ENCODE results near the gene WBP1. TPM values are rescaled to one million over a fixed set of nuclear protein-coding genes. Genes with fewer than 3 reads are reported as not detected.

WBP1 gene
- total RNA-seq, 2 donors from 2014 or later, result 28.6 to 48.0 TPM

DNA sequence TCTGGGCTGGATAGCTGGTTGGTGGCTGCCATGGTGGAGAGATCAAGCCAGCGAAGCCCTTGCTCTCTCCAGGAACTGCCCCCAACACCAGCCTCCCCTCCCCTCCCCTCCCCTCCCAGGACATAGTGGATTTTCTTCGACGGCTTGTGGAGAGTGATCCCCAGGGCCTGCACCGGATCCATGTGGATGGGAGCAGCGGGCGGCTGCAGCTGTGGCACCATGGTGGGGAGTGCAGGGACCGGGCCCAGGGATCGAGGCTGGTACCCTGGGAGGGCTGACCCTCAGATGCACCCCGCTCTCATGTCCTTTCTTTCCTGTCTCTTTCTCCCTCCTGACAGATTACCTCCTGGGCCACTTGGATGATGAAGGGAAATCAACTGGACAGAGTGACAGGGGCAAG, 31.7 kb downstream of the WBP1 start:
- no peak for DNase-seq (ENCODE audit: low spot score)
- Mint-ChIP-seq H3K27me3 (no peaks in the 10 kb centered on the region), H3K27ac (no peak overlapping the region), H3K36me3 (peaks cover 31% of the 10 kb centered on the region), H3K9me3 (no peaks in the 10 kb centered on the region), H3K4me1 (ENCODE audit: low read depth in 2 of 2) (peaks cover 6 to 9% of the 10 kb centered on the region in 2 donors), H3K4me3 (no peak overlapping the region)
- no peak for ATAC-seq

DNA sequence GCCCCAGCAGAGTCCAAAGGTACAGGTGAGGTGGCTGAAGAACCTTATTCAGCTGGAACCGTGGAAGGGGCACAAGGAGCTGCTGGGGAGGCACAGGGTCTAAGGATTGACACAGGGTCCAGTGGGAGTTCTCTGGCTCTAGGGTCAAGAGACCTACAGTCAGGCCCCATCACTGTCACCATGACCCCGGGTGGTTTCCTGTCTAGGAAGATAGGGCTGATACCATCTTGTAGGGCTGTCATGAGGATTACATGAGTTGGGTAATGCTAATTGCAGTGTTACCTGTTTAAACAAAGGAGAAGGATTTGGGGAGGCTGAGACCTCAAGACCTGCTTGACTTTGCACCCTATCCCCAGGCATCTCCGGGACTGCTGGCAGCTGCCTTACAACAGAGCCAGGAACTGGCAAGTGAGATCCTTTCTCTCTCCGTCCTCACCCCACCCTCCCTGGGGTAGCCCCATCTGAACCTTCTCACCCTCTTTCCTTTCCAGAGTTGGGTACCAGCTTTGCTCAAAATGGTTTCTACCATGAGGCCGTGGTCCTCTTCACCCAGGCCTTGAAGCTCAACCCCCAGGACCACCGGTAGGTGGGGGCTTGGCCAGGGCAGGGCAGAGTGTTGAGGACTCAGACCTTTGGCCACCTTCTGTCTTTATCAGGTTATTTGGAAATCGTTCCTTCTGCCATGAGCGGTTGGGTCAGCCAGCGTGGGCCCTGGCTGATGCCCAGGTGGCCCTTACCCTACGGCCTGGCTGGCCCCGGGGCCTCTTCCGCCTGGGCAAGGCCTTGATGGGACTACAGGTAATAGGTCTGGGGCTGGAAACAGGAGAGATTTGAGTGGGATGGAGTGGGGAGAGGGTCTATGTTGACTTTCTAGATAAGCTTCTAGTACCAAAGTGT, 33.7 kb downstream of the WBP1 start:
- no peaks in the 10 kb centered on the region for H3K27me3 Mint-ChIP-seq
- peaks cover 22% of the 10 kb centered on the region for H3K36me3 Mint-ChIP-seq
- peaks cover 6% of the 10 kb centered on the region in 2 donors for H3K4me1 Mint-ChIP-seq (ENCODE audit: low read depth in 2 of 2)
- H3K4me3 Mint-ChIP-seq, result no peak overlapping the region
- no peak overlapping the region for H3K27ac Mint-ChIP-seq
- peak; percentile 44 for DNase-seq (ENCODE audit: low spot score)
- H3K9me3 Mint-ChIP-seq, result no peaks in the 10 kb centered on the region
- no peak for ATAC-seq

DNA sequence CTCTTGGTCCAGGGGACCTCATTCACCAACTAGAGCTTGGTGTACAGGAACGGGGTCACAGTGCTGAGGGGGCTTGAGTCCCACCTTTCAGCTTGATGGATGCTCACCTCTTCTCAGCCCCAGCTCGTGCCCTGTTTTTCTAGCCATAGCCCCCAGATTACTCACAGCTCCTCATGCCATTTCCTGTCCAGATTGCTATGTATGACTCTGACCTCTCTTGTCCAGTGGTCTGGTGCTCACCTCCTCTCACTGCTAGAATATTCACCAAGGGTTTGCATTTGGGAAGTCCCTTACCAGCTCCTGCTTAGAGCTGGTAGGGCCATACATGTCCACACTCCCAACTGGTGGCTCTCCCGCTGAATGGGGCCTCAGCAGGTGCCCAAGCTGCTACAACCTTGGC, 35.3 kb downstream of the WBP1 start:
- Mint-ChIP-seq H3K9me3 (no peaks in the 10 kb centered on the region), H3K27ac (peak overlapping the region in 1 of 2 donors; percentile 47), H3K4me1 (ENCODE audit: low read depth in 2 of 2) (peaks cover 13 to 17% of the 10 kb centered on the region in 2 donors), H3K36me3 (peaks cover 20% of the 10 kb centered on the region), H3K4me3 (no peak overlapping the region), H3K27me3 (no peaks in the 10 kb centered on the region)
- no peak for ATAC-seq
- no peak for DNase-seq (ENCODE audit: low spot score)

DNA sequence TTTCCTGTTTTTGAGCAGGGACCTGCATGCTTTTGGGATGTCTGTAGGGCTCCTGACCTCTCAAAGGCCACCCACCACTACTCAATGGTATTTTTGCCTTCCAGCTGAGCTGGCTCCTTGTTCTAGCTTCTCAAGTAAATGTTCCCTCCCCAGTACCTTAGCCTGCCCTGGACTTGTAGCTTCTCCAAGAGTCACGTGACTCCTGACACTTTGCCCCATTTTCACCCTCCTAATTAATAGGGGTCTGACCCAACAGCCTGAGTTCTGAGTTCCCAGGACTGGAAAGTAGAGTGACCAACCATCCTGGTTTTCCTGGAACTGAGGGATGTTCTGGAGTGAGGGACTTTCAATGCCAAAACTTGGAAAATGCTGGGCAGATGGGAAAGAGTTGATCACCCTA, 37.2 kb downstream of the WBP1 start:
- ATAC-seq (no peak), DNase-seq (ENCODE audit: low spot score) (no peak)
- H3K27me3 Mint-ChIP-seq, result no peaks in the 10 kb centered on the region
- no peak overlapping the region for H3K27ac Mint-ChIP-seq
- H3K9me3 Mint-ChIP-seq, result no peaks in the 10 kb centered on the region
- H3K4me3 Mint-ChIP-seq, result no peak overlapping the region
- peaks cover 18% of the 10 kb centered on the region for H3K36me3 Mint-ChIP-seq
- peaks cover 13 to 20% of the 10 kb centered on the region in 2 donors for H3K4me1 Mint-ChIP-seq (ENCODE audit: low read depth in 2 of 2)

DNA sequence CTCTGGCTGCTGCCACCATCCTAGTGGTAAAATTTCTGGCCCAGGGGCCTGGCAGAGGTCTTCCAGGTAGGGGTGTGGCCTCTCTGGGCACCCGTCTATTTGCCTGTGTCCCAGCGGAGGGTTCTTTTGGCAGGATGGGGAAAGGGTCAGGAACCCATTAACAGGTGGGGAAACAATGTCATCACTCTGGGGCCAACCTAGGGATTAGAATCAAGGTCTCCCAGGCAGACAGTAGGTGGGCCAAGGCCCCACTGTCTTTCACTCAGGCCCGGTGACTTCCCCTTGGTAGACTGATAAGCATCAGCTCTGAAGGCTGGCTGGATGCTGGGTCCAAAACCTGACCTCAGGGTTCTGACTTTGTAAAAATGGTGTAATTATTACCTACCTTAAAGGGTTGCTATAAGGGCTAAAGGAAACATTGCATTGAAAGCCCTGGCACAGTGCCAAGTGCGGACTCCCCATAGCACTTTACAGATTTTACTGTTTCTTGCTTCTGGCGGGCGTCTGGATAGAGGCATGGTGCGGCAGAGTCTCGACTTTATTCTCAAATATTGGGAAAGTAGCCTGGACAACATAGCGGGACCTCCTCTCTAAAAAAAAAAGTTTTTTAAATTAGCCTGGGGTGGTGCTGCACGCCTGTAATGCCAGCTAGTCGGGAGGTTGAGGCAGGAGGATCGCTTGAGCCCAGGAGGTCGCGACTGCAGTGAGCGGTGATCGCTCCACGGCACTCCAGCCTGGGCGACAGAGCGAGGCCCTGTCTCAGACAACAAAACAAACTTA, 38.9 kb downstream of the WBP1 start:
- peaks cover 7% of the 10 kb centered on the region for H3K36me3 Mint-ChIP-seq
- ATAC-seq, result no peak
- peak overlapping the region; percentile 83 to 85 for H3K27ac Mint-ChIP-seq
- H3K4me3 Mint-ChIP-seq, result peak overlapping the region; percentile 90
- peak; percentile 42 for DNase-seq (ENCODE audit: low spot score)
- H3K9me3 Mint-ChIP-seq, result no peaks in the 10 kb centered on the region
- H3K27me3 Mint-ChIP-seq, result no peaks in the 10 kb centered on the region
- H3K4me1 Mint-ChIP-seq (ENCODE audit: low read depth in 2 of 2), result peaks cover 23 to 28% of the 10 kb centered on the region in 2 donors

DNA sequence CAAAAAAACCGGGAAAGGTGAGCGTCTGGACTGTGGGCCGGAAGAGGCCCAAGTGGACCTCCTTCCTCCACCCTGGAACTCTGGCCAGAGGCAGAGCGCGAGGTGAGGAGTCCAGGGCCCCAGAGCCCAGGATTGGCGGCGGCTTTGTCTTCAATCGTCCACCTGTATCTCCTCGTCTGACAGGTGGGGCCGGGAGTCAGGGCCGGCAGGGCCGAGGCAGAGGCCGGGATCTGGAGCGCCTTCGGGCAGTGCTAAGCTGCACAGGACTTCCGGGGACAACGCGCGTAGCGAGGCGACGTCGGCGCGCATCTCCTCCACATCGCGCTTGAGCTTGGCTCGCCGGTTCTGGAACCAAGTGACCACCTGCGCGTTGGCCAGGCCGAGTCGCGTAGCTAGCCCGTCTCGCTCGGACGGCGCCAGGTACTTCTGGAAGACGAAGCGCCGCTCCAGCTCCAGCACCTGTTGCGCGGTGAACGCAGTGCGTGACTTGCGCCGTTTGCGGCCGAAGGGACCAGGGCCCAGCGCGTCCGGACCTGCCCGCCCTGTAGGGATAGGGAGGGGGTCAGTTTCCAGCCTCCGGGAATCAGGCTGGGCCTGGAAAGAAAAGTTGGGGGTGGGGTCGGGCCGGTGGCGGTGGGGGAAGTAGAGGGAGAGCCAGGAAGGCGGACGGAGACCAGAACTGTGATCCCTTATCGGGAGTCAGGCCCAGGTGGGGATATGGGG, 39.7 kb downstream of the WBP1 start:
- DNase-seq (ENCODE audit: low spot score), result peak; percentile 65
- Mint-ChIP-seq H3K9me3 (no peaks in the 10 kb centered on the region), H3K4me1 (ENCODE audit: low read depth in 2 of 2) (peaks cover 24 to 32% of the 10 kb centered on the region in 2 donors), H3K4me3 (peak overlapping the region; percentile 90), H3K27me3 (no peaks in the 10 kb centered on the region), H3K36me3 (peaks cover 7% of the 10 kb centered on the region), H3K27ac (peak overlapping the region; percentile 83 to 85)
- peak; percentile 66 to 68 for ATAC-seq

DNA sequence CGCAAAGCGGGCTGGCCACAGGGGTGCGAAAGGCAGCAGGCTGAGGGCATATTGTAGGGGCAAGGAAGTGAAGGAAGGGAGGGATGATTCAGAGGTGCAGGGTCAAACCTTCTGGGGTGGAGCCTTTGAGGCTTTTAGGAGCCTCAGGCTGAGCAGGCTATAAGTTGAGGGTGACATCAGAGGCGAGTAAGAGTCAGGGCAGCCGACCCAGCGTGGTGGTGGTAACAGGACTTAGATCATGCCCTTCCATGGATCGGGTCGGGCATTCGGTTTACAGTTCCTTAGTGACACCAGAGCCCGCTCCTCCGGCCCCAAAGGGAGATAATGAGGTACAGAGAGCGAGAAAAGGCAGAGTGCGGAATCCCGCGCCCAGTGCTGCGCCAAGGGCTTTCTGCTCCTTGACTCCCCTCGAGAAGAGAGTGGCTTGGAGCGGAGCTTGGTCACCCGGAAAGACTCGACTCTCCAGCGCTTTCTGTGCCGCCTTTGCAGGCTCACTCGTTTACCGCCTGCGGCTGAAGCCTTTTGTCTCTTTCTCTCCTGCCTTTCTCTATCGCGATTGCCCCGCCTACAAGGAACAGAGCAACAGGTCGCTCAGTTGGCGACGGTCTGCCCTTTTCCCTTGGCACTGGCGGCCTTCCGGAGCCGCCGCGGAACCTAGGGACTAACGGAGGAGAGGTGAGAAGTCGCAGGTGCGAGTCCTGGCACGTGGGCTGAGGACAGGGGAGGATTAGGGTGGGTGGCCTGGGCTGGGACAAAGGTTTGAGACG, 40.4 kb downstream of the WBP1 start:
- no peaks in the 10 kb centered on the region for H3K27me3 Mint-ChIP-seq
- no peaks in the 10 kb centered on the region for H3K9me3 Mint-ChIP-seq
- H3K27ac Mint-ChIP-seq, result peak overlapping the region; percentile 83 to 85
- DNase-seq (ENCODE audit: low spot score) (peak; percentile 61), ATAC-seq (peak; percentile 76)
- peaks cover 5% of the 10 kb centered on the region for H3K36me3 Mint-ChIP-seq
- peaks cover 24 to 32% of the 10 kb centered on the region in 2 donors for H3K4me1 Mint-ChIP-seq (ENCODE audit: low read depth in 2 of 2)
- H3K4me3 Mint-ChIP-seq, result peak overlapping the region; percentile 90

DNA sequence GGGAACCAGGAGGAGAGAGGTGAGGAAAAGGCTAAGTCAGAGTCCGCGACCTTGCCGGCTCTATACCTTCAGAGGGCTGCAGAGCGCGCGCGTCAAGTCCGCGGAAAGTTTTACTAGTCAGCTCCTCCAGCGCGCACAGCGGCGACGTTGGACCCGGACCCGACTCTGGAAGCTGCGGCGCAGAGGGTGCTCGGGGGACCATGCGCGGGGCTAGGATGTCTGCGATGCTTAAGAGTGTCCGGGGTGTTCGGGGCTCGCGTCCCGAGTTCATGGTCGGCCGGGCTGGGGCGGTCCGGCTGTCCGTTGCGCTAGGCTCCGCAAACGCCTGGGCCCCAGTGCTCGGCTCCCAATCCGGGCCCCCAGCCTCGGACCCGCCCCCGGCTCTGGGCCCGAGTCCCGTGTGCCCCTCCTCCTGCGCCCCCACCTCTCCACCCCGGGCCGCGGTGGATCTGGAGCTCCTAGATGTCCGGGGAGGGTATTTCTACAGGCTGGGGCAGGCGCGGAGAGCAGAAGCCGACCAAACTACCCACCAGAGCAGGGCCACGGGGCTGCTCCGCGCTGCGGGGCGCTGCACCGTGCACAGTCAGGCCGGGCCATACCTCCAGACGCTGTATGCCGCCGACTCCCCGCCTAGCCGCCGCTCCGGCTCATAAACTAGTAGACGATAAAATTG, 41.2 kb downstream of the WBP1 start, which contains the start of gene LBX2:
Gene LBX2, minus strand, starts transcription at position 337 of the 673 bp plus-strand sequence. Its CDS starts 66 bp downstream, at position 271.
- Mint-ChIP-seq H3K9me3 (no peaks in the 10 kb centered on the region), H3K36me3 (peaks cover under 1% of the 10 kb centered on the region), H3K27me3 (no peaks in the 10 kb centered on the region), H3K4me3 (peak within 1 kb of the TSS; percentile 90), H3K4me1 (ENCODE audit: low read depth in 2 of 2) (peaks cover 31 to 37% of the 10 kb centered on the region in 2 donors), H3K27ac (peak within 1 kb of the TSS; percentile 83 to 85)
- ATAC-seq, result no peak
- DNase-seq (ENCODE audit: low spot score), result peak; percentile 55

DNA sequence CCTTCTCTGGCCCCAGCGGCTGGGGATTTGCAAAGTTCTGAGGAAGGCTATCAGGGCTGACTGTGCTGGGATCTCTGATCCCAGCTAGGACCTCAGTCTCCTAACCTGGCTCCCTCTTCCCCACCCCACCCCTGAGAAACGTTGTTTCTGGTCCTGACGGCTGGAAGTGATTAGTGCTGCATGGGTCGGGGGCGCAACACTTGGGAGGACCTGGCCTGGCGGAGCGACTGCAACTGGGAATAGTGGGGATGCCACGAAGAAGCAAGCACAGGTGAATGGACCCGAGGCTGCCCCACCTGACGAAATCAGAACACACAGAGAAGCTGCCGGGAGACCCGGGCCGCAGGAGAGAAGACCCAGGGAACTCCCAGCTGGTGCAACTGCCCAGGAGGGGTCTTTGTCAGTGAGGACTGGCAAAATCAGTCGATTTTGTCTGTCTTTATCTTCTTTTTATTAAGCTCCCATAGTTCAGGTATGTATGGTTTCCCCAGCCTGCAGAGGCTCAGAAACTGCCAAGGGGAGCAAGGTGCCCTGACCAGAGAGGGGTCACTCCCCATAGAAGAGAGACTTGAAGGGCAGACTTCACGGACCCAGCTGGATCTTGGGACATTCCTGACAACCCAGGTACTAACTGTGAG, 41.8 kb downstream of the WBP1 start:
- peak overlapping the region; percentile 17 for H3K4me3 Mint-ChIP-seq
- ATAC-seq (no peak), DNase-seq (ENCODE audit: low spot score) (peak; percentile 58)
- peaks cover 38 to 44% of the 10 kb centered on the region in 2 donors for H3K4me1 Mint-ChIP-seq (ENCODE audit: low read depth in 2 of 2)
- no peak overlapping the region for H3K27ac Mint-ChIP-seq
- no peaks in the 10 kb centered on the region for H3K27me3 Mint-ChIP-seq
- H3K36me3 Mint-ChIP-seq, result peaks cover 7% of the 10 kb centered on the region
- H3K9me3 Mint-ChIP-seq, result no peaks in the 10 kb centered on the region

DNA sequence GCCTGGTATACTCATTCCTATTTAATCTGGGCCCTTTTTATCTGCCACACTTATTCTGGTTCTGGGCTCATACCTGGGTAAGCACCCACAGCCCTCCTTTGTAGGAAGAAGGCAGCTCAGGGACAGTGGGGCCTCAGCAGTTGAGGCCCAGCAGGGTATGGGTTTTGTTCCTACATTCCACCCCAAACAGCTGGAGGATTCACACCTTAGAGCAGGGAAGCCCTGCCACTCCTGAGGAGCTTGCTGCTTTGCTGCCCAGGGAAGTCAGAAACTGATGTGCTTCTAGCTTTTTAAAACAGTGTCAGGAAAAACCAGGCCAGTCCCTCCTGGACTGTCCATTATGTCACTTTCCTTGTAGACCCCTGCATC, 42.3 kb downstream of the WBP1 start:
- peak; percentile 40 for DNase-seq (ENCODE audit: low spot score)

DNA sequence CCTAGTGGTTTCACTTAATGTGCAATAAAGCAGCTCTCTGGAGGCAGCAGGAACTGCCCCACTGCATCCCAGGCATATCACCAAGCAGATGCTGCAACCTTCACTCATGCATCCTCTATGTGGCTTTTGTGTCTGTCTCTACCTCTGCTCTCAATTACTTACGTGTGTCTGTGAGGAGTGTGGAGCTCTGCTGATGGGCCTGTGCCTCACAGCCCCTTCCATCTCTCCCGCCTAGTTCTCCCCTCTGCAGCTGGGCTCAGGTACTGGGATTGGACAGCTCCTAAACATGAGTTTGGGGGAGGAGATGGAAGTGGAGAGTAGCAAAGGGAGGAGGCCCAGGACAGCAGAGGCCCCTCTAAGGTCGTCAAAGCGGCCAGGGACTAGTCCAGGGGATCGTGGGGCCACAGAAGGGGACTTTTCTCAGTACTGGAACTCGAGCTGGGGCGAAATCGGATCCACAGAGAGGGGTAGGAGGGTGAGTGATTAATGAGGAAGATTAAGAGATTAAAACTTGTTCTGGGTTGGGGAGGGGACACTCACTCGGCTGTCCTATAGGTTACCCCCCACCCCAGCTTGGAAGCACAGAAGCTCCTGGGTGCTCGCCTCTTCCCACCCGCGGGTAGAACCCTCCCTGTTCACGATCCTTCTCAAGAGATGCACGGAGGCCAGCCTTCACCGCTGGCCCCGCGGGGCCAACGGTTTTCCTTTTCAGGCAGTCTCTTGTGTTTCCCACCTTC, 43.3 kb downstream of the WBP1 start:
- peak; percentile 29 for DNase-seq (ENCODE audit: low spot score)
- no peak for ATAC-seq
- Mint-ChIP-seq H3K27ac (peak overlapping the region in 1 of 2 donors; percentile 93), H3K36me3 (peaks cover 9% of the 10 kb centered on the region), H3K4me3 (peak overlapping the region; percentile 79), H3K9me3 (no peaks in the 10 kb centered on the region), H3K4me1 (ENCODE audit: low read depth in 2 of 2) (peaks cover 49 to 51% of the 10 kb centered on the region in 2 donors), H3K27me3 (no peaks in the 10 kb centered on the region)

More for the DNA sequence above, 42.3 kb downstream of the WBP1 start:
- H3K4me1 Mint-ChIP-seq (ENCODE audit: low read depth in 2 of 2), result peaks cover 42 to 47% of the 10 kb centered on the region in 2 donors
- H3K36me3 Mint-ChIP-seq, result peaks cover 8% of the 10 kb centered on the region
- H3K27ac Mint-ChIP-seq, result no peak overlapping the region
- H3K9me3 Mint-ChIP-seq, result no peaks in the 10 kb centered on the region
- no peaks in the 10 kb centered on the region for H3K27me3 Mint-ChIP-seq
- ATAC-seq, result no peak
- H3K4me3 Mint-ChIP-seq, result peak overlapping the region; percentile 17

All from natural killer cell treated with Interleukin-12 subunit alpha and Interleukin-12 subunit beta and Interleukin-15 and Interleukin-18, amount 100 ng/mL, for 72 hours (primary cell).